OCI-LY1 (cell line): Measurements from ENCODE around the gene SF3A1.

ENCODE experiments used
- CTCF ChIP-seq: fragments of 200-600 bp; sonication (generic), shearing (Covaris generic); IDR thresholded peaks from 2 replicates; pipeline ENCODE4 v1.5.1; 2017; ENCODE audit warnings: mild to moderate bottlenecking, antibody characterized with exemption, low read length, moderate library complexity, mixed read lengths
- EZH2 ChIP-seq: fragments of 200-600 bp; sonication (generic), shearing (Covaris generic); IDR thresholded peaks from 2 replicates; pipeline ENCODE4 v1.8.0; 2017; ENCODE audit warnings: borderline replicate concordance, mixed run types, mild to moderate bottlenecking, antibody characterized with exemption, low read length, moderate library complexity, mixed read lengths

GRCh38 chr22:30332551-30332950 lies 24.1 kb downstream of the SF3A1 start:
- TF ChIP-seq CTCF: no peak
- TF ChIP-seq EZH2: no peak
